Right lobe of liver (tissue), 4 donors: ENCODE measurements around the gene RDH13.

ENCODE experiments used
- CTCF ChIP-seq, 4 donors: fragments of 200-600 bp in 3 of 4; fragments of 450-650 bp in 1 of 4; IDR thresholded peaks; one replicate each; pipeline versions ENCODE4 v1.5.1 to v1.8.0; 2016 to 2022; ENCODE audit warnings: antibody characterized with exemption in 4 of 4, mild to moderate bottlenecking in 2 of 4
- POLR2A ChIP-seq: fragments of 450-650 bp; IDR thresholded peaks from one replicate; pipeline ENCODE4 v1.6.1; 2017; ENCODE audit warnings: antibody characterized with exemption, mild to moderate bottlenecking
- donor health status: DM: no; HTN: no; CAD: no.
- donor health status: DM: no; HTN: no; CAD: no.
- donor health status: DM: no; HTN: yes; CAD: no.

DNA sequence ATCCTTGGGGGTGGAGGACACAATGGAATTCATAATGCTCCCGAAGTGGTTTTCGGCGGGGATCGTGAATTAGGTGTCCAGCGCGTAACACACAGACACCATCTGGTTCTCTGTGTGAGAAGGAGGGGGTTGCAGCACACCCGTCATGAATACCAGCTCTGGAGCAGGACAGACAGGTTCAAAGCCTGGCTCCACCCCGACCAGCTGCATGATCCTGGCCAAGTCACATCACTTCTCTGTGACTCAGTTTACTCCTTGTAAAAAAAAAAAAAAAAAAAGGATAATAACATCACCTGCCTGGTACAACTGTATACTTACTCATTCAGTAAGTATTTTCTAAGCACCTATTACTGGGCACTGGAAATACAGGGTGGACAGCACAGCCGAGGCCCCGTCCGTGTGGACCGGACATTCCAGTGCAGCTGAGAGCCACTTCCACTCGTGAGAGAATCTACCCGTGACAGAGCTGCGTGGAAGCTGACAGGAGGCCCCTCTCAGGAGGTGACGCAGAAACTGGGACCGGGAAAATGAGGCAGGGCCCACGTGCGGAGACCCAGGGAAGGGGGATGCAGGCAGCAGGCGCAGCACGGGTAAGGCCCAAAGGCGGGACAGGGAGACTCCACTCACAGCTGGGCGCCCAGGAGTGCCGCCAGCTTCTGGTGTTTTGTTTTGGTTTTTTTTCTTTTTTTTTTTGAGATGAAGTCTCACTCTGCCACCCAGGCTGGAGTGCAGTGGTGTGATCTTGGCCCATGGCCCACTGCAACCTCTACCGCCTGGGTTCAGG lies 12.0 kb downstream of the RDH13 start:
- TF ChIP-seq CTCF (IDR thresholded peaks at IDR 0.05) (no peak), POLR2A (no peak)
